ENCODE data around the gene ABCB8. TPM values are rescaled to one million over a fixed set of nuclear protein-coding genes. Genes with fewer than 3 reads are reported as not detected.

The ABCB8 gene
- total and polyA plus RNA-seq, 12 donors: 15.5 to 62.3 (median 51.2) TPM

GRCh38 chr7:150986556-150986955 lies 41.7 kb upstream of the ABCB8 start:
- H3K27me3 ChIP-seq: no peaks in the 10 kb centered on the region
- WGBS, 4 donors: 29 to 66% (median 50%) methylated on average over 5 of the region's 5 CpGs
- intact Hi-C loops (cut with DNase I): loop anchor here (2.0 to 10.0 kb wide), 2 partner anchors 88 to 202 kb away; no protein-coding TSS in a partner anchor
- DNase-seq: no peak
- TF ChIP-seq POLR2A (IDR thresholded peaks at IDR 0.05): no peak
- TF ChIP-seq CTCF (IDR thresholded peaks at IDR 0.05): no peak
- no peaks in the 10 kb centered on the region for H3K4me1 ChIP-seq (replicated peaks in 1 of 2)
- H3K9me3 ChIP-seq (replicated peaks in 1 of 3): no peaks in the 10 kb centered on the region
- no peak overlapping the region for H3K27ac ChIP-seq
- H3K36me3 ChIP-seq (replicated peaks in 1 of 2): no peaks in the 10 kb centered on the region
- no peak overlapping the region for H3K4me3 ChIP-seq

GRCh38 chr7:150988230-150989226 lies 39.7 kb upstream of the ABCB8 start:
- H3K27me3 ChIP-seq: no peaks in the 10 kb centered on the region
- WGBS, 4 donors: 14 to 24% (median 16%) methylated on average over 9 to 31 of the region's 31 CpGs
- H3K4me1 ChIP-seq (replicated peaks in 1 of 2): no peaks in the 10 kb centered on the region
- H3K36me3 ChIP-seq (replicated peaks in 1 of 2): no peaks in the 10 kb centered on the region
- H3K4me3 ChIP-seq: no peak overlapping the region
- peak overlapping the region in 2 of 5 donors; percentile 66 to 80 for H3K27ac ChIP-seq
- no peaks in the 10 kb centered on the region for H3K9me3 ChIP-seq (replicated peaks in 1 of 3)
- DNase-seq: peak in 6 of 7 donors; percentile 47 to 81 (median 62)
- intact Hi-C loops (cut with DNase I): loop anchor here (1.0 to 10.0 kb wide), 2 partner anchors 89 to 204 kb away; no protein-coding TSS in a partner anchor
- TF ChIP-seq CTCF (IDR thresholded peaks at IDR 0.05) (peak; percentile 72 to 92 (median 84)), POLR2A (IDR thresholded peaks at IDR 0.05) (no peak)

GRCh38 chr7:150989456-150989855 lies 38.8 kb upstream of the ABCB8 start:
- Histone ChIP-seq H3K36me3 (replicated peaks in 1 of 2) (no peaks in the 10 kb centered on the region), H3K4me3 (no peak overlapping the region), H3K4me1 (replicated peaks in 1 of 2) (no peaks in the 10 kb centered on the region), H3K27ac (peak overlapping the region in 2 of 5 donors; percentile 66 to 80), H3K9me3 (replicated peaks in 1 of 3) (no peaks in the 10 kb centered on the region), H3K27me3 (no peaks in the 10 kb centered on the region)
- WGBS, 4 donors: 47 to 68% (median 56%) methylated on average over 6 to 7 of the region's 7 CpGs
- intact Hi-C loops (cut with DNase I): loop anchor here (10.0 kb wide), 1 partner anchor 205 kb away; no protein-coding TSS in a partner anchor
- DNase-seq: no peak
- TF ChIP-seq CTCF (IDR thresholded peaks at IDR 0.05) (no peak), POLR2A (IDR thresholded peaks at IDR 0.05) (no peak)

- TF ChIP-seq POLR2A (IDR thresholded peaks at IDR 0.05) (no peak), CTCF (IDR thresholded peaks at IDR 0.05) (no peak)
- intact Hi-C loops (cut with DNase I): no loop called here
- no peak within 1 kb of the TSS for H3K27ac ChIP-seq
Observed at GRCh38 chr7:150990416-150991186, 37.6 kb upstream of the ABCB8 start, which contains the start of gene NOS3. TSS of gene NOS3 (plus strand) at chr7:150991017. CDS start at chr7:150993804, 2,787 bp downstream.

More at GRCh38 chr7:150990416-150991186, 37.6 kb upstream of the ABCB8 start, which contains the start of gene NOS3:
- 82 to 92% (median 89%) methylated on average over 12 of the region's 12 CpGs for WGBS, 4 donors
- Histone ChIP-seq H3K4me3 (no peak within 1 kb of the TSS), H3K4me1 (replicated peaks in 1 of 2) (no peaks in the 10 kb centered on the region), H3K9me3 (replicated peaks in 1 of 3) (no peaks in the 10 kb centered on the region), H3K36me3 (replicated peaks in 1 of 2) (no peaks in the 10 kb centered on the region), H3K27me3 (no peaks in the 10 kb centered on the region)
- no peak for DNase-seq
